Activated CD4-positive, alpha-beta memory T cell treated with anti-CD3 and anti-CD28 coated beads, Interleukin-2, amount 10 ng/mL, durations not matched to agents 7 days and 5 days (primary cell): ENCODE data around the gene PELI1. TPM values are rescaled to one million over a fixed set of nuclear protein-coding genes. Genes with fewer than 3 reads are reported as not detected.
"Not testable (repeated sequence)": the region's sequence is repeated elsewhere in the genome, so short reads cannot be mapped to it uniquely, and the experiment has no call there.

Experiments
- CTCF ChIA-PET: fragments of 350-600 bp; sonication (Branson Sonifier 250); formaldehyde crosslinking; loops from one replicate; lab custom pipeline; 2021; ENCODE audit warnings: antibody characterized with exemption, inconsistent platforms; lab: Charles Lee
- POLR2A ChIA-PET: fragments of 350-600 bp; sonication (Branson Sonifier 250); formaldehyde crosslinking; loops from one replicate; lab custom pipeline; 2021; ENCODE audit warnings: antibody characterized with exemption; lab: Charles Lee
- DNase-seq: peaks from one replicate; pipeline ENCODE4 v3.0.0-alpha.2; 2020
- H3K27ac Mint-ChIP-seq: one replicate; pipeline ENCODE4 v1.8.0; 2021; ENCODE audit warnings: mild to moderate bottlenecking, mixed read lengths
- H3K27me3 Mint-ChIP-seq: one replicate; pipeline ENCODE4 v1.8.0; 2021; ENCODE audit warnings: mixed read lengths
- H3K36me3 Mint-ChIP-seq: one replicate; pipeline ENCODE4 v1.8.0; 2021; ENCODE audit warnings: low read depth, mixed read lengths
- H3K4me1 Mint-ChIP-seq: one replicate; pipeline ENCODE4 v1.8.0; 2021; ENCODE audit warnings: mixed read lengths
- H3K4me3 Mint-ChIP-seq: one replicate; pipeline ENCODE4 v1.8.0; 2021; ENCODE audit warnings: mild to moderate bottlenecking, mixed read lengths
- H3K9me3 Mint-ChIP-seq: one replicate; pipeline ENCODE4 v1.8.0; 2021; ENCODE audit warnings: mixed read lengths
- total RNA-seq, 2 experiments: library from RNA; stranded (reverse); gene quantifications; one replicate each; pipeline ENCODE4 v1.2.3, GENCODE V29; 2021

The PELI1 gene
- total RNA-seq, 2 experiments from 2014 or later = 44.9 to 45.0 TPM

DNA sequence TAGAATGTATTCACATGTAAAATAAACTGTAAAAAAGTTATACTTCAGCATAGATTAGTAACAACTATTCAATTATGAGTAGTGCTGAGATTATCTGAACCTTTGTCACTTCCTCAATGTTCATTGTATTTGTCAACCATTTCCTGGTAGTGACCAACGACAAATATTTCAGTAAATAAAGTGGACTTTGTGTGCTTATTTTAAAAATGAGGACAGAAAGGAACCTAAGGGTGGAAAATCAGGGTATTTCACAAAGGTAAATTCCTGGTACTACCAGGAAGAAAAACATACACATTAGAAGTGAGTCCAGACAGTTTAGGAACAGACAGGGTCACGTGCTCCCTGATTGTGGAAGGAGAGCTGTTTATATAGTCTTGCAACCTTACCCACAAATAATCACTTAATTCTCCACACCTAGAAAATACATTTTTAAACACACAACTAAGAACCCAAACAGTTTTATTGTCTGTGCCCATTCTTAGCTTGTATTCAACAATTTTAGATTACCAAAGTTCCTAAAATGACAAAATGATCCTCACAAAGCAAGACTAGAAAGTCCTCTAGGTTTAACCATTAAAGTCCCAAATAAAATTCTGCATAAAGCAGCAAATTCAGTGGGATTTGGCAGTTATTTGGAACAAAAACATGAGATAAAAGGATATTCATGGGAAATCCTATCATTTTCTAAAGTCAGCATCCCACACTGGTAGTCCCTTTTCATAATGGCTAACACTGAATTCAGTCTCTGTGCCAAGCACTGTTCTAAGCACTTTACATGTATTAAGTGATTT, 28.2 kb downstream of the PELI1 start:
- no peaks in the 10 kb centered on the region for H3K9me3 Mint-ChIP-seq
- peaks cover 57% of the 10 kb centered on the region for H3K4me1 Mint-ChIP-seq
- no peak for DNase-seq
- H3K27me3 Mint-ChIP-seq = no peaks in the 10 kb centered on the region
- peak overlapping the region; percentile 48 for H3K27ac Mint-ChIP-seq
- ChIA-PET POLR2A (interaction anchor here (0.6 to 5.5 kb wide), 5 partner anchors 14 to 98 kb away, joined by 3 to 28 read pairs (median 4); no protein-coding TSS in a partner anchor), CTCF (interaction anchor here (1.1 to 1.6 kb wide), 2 partner anchors 210 to 212 kb away, joined by 3 to 5 read pairs; no protein-coding TSS in a partner anchor)
- no peak overlapping the region for H3K4me3 Mint-ChIP-seq
- peaks cover 8% of the 10 kb centered on the region for H3K36me3 Mint-ChIP-seq

DNA sequence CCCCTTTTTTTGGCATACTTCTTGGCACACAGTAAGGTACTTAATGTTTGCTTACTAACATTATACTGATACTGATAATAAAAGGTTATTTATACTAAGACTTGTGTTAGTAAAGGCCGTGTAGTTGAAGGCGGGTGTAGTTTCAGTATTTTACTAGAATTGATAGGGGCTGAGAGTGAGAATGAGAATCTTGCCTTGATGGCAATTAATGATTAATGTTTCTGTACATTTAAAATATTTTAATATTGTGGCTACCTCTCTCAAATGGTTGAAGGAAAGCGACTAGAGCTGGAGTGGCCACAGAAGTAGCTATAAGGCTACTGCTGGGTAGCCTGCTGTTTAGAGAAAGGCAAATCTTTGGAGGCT, 29.3 kb downstream of the PELI1 start:
- peaks cover 66% of the 10 kb centered on the region for H3K4me1 Mint-ChIP-seq
- H3K4me3 Mint-ChIP-seq = no peak overlapping the region
- no peaks in the 10 kb centered on the region for H3K9me3 Mint-ChIP-seq
- H3K27ac Mint-ChIP-seq = peak overlapping the region; percentile 67
- no peaks in the 10 kb centered on the region for H3K27me3 Mint-ChIP-seq
- DNase-seq = no peak
- POLR2A ChIA-PET = interaction anchor here (0.7 to 5.5 kb wide), 7 partner anchors 13 to 212 kb away, joined by 3 to 28 read pairs (median 4); no protein-coding TSS in a partner anchor
- H3K36me3 Mint-ChIP-seq = peaks cover 11% of the 10 kb centered on the region
- CTCF ChIA-PET = interaction anchor here (1.6 kb wide), 1 partner anchor 213 kb away, joined by 5 read pairs; no protein-coding TSS in a partner anchor

DNA sequence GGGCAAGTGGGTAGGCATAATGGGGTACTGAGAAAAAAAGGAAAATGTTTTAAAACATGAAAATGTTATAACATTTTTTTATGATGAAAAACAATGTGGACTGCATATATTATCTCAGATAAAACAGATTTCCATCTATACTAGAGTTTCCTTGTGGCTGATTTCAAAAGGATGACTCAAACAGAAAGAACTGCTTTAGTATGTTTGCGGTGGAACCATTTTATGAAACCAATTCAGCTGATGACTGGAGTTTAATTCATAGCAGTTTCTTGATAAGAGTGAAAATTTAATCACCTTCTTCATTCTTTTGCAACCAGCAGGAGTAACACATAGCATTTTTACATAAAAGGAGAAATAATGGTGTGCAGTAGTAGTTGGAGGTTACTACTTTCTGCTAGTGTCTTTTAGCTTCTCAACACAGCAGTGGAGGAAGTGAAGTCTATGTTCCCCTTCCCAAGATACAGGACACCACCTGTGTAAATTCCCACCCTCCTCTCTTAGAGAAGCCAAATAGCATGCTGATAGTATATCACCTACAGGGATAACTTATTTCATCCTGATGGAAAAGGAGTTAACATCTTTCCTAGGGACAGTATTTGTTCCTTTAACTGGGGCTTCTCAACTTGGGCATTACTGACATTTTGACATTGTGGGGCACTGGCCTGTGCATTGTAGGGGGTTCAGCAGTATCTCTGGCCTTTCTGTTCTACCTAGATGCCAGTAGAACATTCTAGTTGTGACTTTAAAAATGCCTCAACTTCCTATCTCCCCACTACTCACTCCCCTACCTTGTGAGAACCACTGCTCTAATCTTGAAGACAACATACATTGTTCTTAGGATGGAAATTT, 29.9 kb downstream of the PELI1 start:
- Mint-ChIP-seq H3K4me1 (peaks cover 69% of the 10 kb centered on the region), H3K27me3 (no peaks in the 10 kb centered on the region), H3K27ac (peak overlapping the region; percentile 67), H3K36me3 (peaks cover 16% of the 10 kb centered on the region), H3K9me3 (no peaks in the 10 kb centered on the region), H3K4me3 (peak overlapping the region; percentile 15)
- no peak for DNase-seq
- ChIA-PET CTCF (no interaction called here), POLR2A (interaction anchor here (0.9 to 5.5 kb wide), 5 partner anchors 13 to 213 kb away, joined by 3 to 28 read pairs (median 4); no protein-coding TSS in a partner anchor)

DNA sequence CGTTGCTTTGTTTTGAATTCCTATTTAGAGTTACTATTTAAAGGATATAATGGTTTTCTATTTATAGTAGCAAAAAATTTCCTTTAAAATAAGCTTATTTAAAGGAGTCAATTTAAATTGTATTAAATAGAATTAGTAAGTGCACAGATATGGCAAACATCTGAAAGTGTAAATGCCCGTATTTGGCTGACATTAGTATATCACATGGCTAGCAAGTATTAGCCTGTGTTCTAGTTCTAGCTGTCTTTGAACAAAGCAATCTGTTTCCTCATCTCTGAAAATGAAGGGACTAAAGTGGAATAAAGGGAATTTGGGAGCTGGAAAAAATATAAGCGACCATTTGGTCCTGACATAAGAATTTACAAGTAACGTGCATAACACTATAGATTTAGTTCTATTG, 32.2 kb downstream of the PELI1 start:
- H3K4me1 Mint-ChIP-seq = peaks cover 80% of the 10 kb centered on the region
- POLR2A ChIA-PET = interaction anchor here (1.7 to 1.9 kb wide), 2 partner anchors 22 to 31 kb away, joined by 6 to 7 read pairs; no protein-coding TSS in a partner anchor
- H3K4me3 Mint-ChIP-seq = no peak overlapping the region
- H3K27ac Mint-ChIP-seq = no peak overlapping the region
- H3K36me3 Mint-ChIP-seq = peaks cover 32% of the 10 kb centered on the region
- H3K27me3 Mint-ChIP-seq = no peaks in the 10 kb centered on the region
- no peak for DNase-seq
- CTCF ChIA-PET = interaction anchor here (0.7 to 1.1 kb wide), 2 partner anchors 275 to 445 kb away, joined by 3 read pairs; no protein-coding TSS in a partner anchor
- H3K9me3 Mint-ChIP-seq = no peaks in the 10 kb centered on the region

DNA sequence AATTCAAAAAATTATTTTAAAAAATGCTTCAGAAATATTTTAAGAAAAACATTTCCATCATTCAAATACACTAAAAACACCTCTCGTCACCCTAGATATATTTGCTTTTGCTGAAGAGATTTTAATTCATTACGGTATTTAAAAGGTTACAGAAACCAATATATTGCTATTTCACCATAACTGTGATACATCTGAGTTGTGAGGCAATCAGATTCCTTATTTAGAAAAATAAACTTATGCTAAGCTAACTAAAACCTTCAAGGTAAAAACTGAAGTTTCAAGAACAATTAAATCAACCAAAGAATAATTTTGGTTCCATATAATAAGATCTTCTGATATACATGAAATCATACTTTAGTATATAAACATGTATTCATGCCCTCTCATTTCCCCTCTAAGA, 32.8 kb downstream of the PELI1 start:
- H3K36me3 Mint-ChIP-seq = peaks cover 38% of the 10 kb centered on the region
- no peaks in the 10 kb centered on the region for H3K27me3 Mint-ChIP-seq
- no peak overlapping the region for H3K4me3 Mint-ChIP-seq
- no peak for DNase-seq
- peaks cover 77% of the 10 kb centered on the region for H3K4me1 Mint-ChIP-seq
- no peak overlapping the region for H3K27ac Mint-ChIP-seq
- ChIA-PET CTCF (interaction anchor here (0.7 kb wide), 1 partner anchor 275 kb away, joined by 3 read pairs; no protein-coding TSS in a partner anchor), POLR2A (interaction anchor here (1.7 to 1.9 kb wide), 2 partner anchors 22 to 31 kb away, joined by 6 to 7 read pairs; no protein-coding TSS in a partner anchor)
- H3K9me3 Mint-ChIP-seq = no peaks in the 10 kb centered on the region

DNA sequence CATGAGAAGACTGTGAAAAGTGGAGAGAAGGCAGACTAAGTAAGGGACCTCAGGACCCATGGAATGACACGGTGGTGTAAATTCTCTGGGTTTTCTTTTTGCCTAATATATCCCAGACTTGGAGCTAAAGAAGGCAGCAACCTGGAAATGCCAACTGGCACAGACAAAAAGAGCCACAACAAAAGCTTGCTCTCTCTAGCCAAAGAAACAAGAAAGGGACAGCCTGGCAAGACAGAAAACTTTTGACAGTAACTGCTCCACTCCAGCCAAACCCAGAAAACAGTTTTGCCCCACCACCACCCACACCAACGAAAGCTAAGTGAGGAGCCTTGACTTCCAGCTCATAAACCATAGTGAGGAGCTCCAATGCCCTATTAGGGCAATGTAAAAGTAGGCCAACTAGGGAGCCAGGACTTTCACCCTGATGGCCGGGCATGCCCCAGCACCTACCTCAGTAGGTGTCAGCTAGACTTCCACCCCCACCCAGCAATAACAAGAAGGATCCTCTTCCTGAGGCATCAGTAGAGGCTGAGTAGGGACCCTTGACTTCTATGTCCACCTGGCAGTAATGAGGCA, 35.5 kb downstream of the PELI1 start:
- Mint-ChIP-seq H3K4me3 (no peak overlapping the region), H3K9me3 (no peaks in the 10 kb centered on the region), H3K36me3 (peaks cover 61% of the 10 kb centered on the region), H3K27me3 (no peaks in the 10 kb centered on the region), H3K4me1 (peaks cover 54% of the 10 kb centered on the region), H3K27ac (no peak overlapping the region)
- ChIA-PET POLR2A (interaction anchor here (0.9 kb wide), 1 partner anchor 106 kb away, joined by 4 read pairs; no protein-coding TSS in a partner anchor), CTCF (interaction anchor here (0.8 kb wide), 1 partner anchor 10 kb away, joined by 3 read pairs; no protein-coding TSS in a partner anchor)
- DNase-seq = no peak

DNA sequence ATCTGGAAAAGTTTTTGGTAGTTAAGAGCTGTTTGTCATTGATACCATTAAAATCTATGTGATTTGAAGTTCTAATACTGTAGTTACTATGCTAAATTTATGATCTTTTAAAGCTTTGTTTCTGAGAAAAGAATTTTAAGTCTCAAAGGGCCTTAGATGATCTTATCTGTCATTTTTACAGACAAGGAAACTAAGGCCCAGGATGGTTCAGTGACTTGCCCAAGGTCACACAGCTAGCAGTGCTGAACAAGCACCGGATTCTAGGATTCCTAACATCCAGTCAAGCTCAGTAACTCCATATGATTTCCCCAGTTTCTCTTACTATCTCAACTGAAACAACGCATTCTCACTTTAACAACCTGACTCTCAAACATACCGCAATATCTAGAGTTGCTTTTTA, 37.7 kb downstream of the PELI1 start:
- H3K27me3 Mint-ChIP-seq = no peaks in the 10 kb centered on the region
- DNase-seq = no peak
- no peak overlapping the region for H3K4me3 Mint-ChIP-seq
- no peak overlapping the region for H3K27ac Mint-ChIP-seq
- ChIA-PET POLR2A (no interaction called here), CTCF (no interaction called here)
- peaks cover 66% of the 10 kb centered on the region for H3K36me3 Mint-ChIP-seq
- H3K4me1 Mint-ChIP-seq = peaks cover 52% of the 10 kb centered on the region
- no peaks in the 10 kb centered on the region for H3K9me3 Mint-ChIP-seq

DNA sequence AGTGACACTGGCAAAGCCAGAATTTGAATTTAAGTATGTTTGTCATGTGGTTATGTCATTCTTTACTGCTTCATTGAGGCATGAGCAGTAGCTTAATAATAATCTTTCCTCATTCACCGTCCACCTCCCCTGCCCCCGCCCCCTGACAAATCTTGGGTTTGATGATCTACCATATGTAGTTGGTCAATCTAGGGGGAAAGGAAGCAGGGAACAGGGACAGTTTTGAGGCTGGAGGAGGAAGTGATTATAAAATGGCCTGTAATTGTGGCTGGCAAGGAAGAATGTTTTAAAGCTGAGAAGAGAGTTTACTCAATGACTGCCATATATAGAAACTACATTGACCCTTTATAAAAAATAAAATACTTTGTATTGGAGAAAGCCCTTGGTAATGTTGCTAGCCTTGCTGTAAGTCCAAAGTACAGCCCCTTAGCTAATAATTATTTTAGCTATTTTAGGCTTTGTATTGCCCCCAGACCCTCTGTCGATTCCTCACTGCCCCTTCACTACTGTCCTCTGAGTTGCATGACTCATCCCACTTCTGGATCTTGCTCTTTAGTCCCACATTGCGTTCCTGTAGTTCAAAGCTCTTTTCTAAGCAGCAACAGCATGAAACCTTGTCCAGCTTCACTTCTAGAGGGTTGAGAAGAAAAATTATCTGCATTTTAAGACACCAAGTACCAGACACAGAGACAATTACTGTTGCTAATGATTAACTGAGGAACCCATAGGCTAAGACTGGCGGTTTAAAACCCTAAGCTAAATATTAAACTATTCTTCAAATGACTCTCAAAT, 38.4 kb downstream of the PELI1 start:
- POLR2A ChIA-PET = interaction anchor here (0.8 kb wide), 1 partner anchor 418 kb away, joined by 3 read pairs; no protein-coding TSS in a partner anchor
- CTCF ChIA-PET = interaction anchor here (0.6 kb wide), 1 partner anchor 503 kb away, joined by 3 read pairs; no protein-coding TSS in a partner anchor
- Mint-ChIP-seq H3K27me3 (no peaks in the 10 kb centered on the region), H3K27ac (no peak overlapping the region), H3K9me3 (no peaks in the 10 kb centered on the region), H3K4me1 (peaks cover 53% of the 10 kb centered on the region), H3K36me3 (peaks cover 63% of the 10 kb centered on the region), H3K4me3 (no peak overlapping the region)
- DNase-seq = no peak

DNA sequence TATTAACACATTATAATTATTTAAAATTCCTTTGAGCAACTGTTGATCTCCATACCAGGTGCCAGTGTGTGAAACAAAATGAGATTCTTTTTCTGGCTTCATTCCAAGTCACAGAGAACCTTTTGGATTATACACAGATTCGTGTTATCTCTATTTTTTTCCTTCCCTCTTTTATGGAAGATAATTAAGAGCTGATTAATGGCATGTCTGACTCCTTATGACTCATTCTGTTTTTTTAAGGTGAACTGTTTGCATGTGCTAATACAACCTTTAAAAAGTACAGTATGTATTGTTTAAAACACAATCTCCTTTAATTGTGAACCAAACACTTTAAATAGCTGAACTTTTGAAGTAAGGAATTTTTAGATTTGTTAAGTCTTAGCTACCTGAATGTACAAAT, 39.3 kb downstream of the PELI1 start:
- H3K4me1 Mint-ChIP-seq = peaks cover 51% of the 10 kb centered on the region
- CTCF ChIA-PET = interaction anchor here (0.6 kb wide), 1 partner anchor 504 kb away, joined by 3 read pairs; no protein-coding TSS in a partner anchor
- POLR2A ChIA-PET = no interaction called here

DNA sequence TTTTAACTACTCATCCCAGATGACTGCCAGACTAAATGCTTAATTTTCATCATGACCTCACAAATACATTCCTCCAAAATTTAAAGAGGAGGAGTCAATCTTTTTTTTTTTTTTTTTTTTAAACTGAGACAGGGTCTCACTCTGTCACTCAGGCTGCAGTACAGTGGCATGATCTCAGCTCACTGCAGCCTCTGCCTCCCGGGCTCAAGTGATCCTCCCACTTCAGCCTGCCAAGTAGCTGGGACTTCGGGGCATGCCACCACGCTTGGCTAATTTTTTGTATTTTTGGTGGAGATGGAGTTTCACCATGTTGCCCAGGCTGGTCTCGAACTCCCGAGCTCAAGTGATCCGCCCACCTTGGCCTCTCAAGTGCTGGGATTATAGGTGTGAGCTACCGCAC, 41.5 kb downstream of the PELI1 start:
- H3K9me3 Mint-ChIP-seq, DNase-seq, H3K4me3 Mint-ChIP-seq, H3K27me3 Mint-ChIP-seq: not testable (repeated sequence)
- Mint-ChIP-seq H3K27ac (peak overlapping the region; percentile 7), H3K4me1 (peaks cover 38% of the 10 kb centered on the region), H3K36me3 (peaks cover 66% of the 10 kb centered on the region)
- ChIA-PET CTCF (interaction anchor here (1.4 to 1.7 kb wide), 2 partner anchors 224 to 228 kb away, joined by 6 to 7 read pairs; no protein-coding TSS in a partner anchor), POLR2A (interaction anchor here (4.5 kb wide), 1 partner anchor 40 kb away, joined by 24 read pairs; no protein-coding TSS in a partner anchor)

More for the DNA sequence above, 39.3 kb downstream of the PELI1 start:
- Mint-ChIP-seq H3K27me3 (no peaks in the 10 kb centered on the region), H3K9me3 (no peaks in the 10 kb centered on the region), H3K4me3 (no peak overlapping the region), H3K27ac (no peak overlapping the region), H3K36me3 (peaks cover 65% of the 10 kb centered on the region)
- no peak for DNase-seq

DNA sequence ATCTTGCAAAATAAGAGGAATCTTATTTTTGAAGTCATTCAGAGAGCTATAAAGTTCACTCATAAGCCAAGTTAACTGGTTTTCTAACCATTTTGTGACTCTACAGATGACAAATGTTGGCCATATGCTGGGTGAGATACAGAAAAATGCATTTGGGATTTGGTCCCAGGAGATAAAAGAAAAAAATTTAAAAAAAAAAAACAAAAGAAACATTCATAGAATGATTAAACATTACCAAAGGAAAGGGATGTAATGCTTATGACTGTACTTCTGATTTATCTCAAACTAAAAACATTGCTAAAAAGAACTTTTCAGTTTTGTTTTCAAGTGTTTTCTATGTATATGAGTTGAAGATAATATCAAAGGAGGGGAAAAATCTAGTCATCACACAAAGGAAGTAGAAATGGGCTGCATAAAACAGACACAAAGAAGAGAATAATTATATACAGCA, 43.1 kb downstream of the PELI1 start:
- POLR2A ChIA-PET = interaction anchor here (0.6 to 4.5 kb wide), 6 partner anchors 13 to 225 kb away, joined by 3 to 24 read pairs (median 6); no protein-coding TSS in a partner anchor
- Mint-ChIP-seq H3K4me1 (peaks cover 38% of the 10 kb centered on the region), H3K36me3 (peaks cover 67% of the 10 kb centered on the region), H3K27ac (peak overlapping the region; percentile 70), H3K9me3 (no peaks in the 10 kb centered on the region), H3K4me3 (no peak overlapping the region), H3K27me3 (no peaks in the 10 kb centered on the region)
- CTCF ChIA-PET = interaction anchor here (0.7 to 1.4 kb wide), 6 partner anchors 51 to 545 kb away, joined by 3 to 6 read pairs (median 4); no protein-coding TSS in a partner anchor
- no peak for DNase-seq
